Neuron (in vitro differentiated cells): ENCODE measurements around the gene KRTCAP3.
A peak's percentile ranks its signal among the peaks of the same experiment; 100 is the strongest.
"Not testable (repeated sequence)": the region's sequence is repeated elsewhere in the genome, so short reads cannot be mapped to it uniquely, and the experiment has no call there.

Experiments
- H2AFZ ChIP-seq: one replicate; pipeline ENCODE4 v1.6.1; 2013; ENCODE audit warnings: low read depth, mild to moderate bottlenecking, inconsistent platforms, low read length, moderate library complexity
- H3K27me3 ChIP-seq: one replicate; pipeline ENCODE4 v1.6.1; 2013; ENCODE audit warnings: low read length; ENCODE audit not compliant: insufficient read depth
- H3K36me3 ChIP-seq: one replicate; pipeline ENCODE4 v1.6.1; 2013; ENCODE audit warnings: low read length; ENCODE audit not compliant: insufficient read depth
- H3K4me1 ChIP-seq: one replicate; pipeline ENCODE4 v1.6.1; 2013; ENCODE audit warnings: low read length; ENCODE audit not compliant: insufficient read depth
- H3K4me3 ChIP-seq: 2 replicates; pipeline ENCODE4 v1.5.1; 2013; ENCODE audit warnings: mild to moderate bottlenecking, low read length, moderate library complexity
- H3K9me3 ChIP-seq: one replicate; pipeline ENCODE4 v1.6.1; 2013; ENCODE audit warnings: low read length

KRTCAP3 gene

GRCh38 chr2:27422958-27423357, 19.2 kb upstream of the KRTCAP3 start:
- Histone ChIP-seq H2AFZ (no peak overlapping the region), H3K27me3 (no peaks in the 10 kb centered on the region), H3K4me1 (peaks cover 8% of the 10 kb centered on the region), H3K36me3 (no peaks in the 10 kb centered on the region), H3K4me3 (no peak overlapping the region), H3K9me3 (no peaks in the 10 kb centered on the region)

- H3K9me3 ChIP-seq, H3K36me3 ChIP-seq, H3K4me3 ChIP-seq, H3K27me3 ChIP-seq, H2AFZ ChIP-seq: not testable (repeated sequence)
- H3K4me1 ChIP-seq: peaks cover 16% of the 10 kb centered on the region
Measured at GRCh38 chr2:27425039-27425438, 17.1 kb upstream of the KRTCAP3 start.

- no peaks in the 10 kb centered on the region for H3K27me3 ChIP-seq
- peak overlapping the region; percentile 57 for H3K4me3 ChIP-seq
- H3K4me1 ChIP-seq: peaks cover 21% of the 10 kb centered on the region
- H3K9me3 ChIP-seq: no peaks in the 10 kb centered on the region
- peaks cover 5% of the 10 kb centered on the region for H3K36me3 ChIP-seq
- peak overlapping the region; percentile 78 for H2AFZ ChIP-seq
Measured at GRCh38 chr2:27427863-27428212, 14.3 kb upstream of the KRTCAP3 start.

DNA sequence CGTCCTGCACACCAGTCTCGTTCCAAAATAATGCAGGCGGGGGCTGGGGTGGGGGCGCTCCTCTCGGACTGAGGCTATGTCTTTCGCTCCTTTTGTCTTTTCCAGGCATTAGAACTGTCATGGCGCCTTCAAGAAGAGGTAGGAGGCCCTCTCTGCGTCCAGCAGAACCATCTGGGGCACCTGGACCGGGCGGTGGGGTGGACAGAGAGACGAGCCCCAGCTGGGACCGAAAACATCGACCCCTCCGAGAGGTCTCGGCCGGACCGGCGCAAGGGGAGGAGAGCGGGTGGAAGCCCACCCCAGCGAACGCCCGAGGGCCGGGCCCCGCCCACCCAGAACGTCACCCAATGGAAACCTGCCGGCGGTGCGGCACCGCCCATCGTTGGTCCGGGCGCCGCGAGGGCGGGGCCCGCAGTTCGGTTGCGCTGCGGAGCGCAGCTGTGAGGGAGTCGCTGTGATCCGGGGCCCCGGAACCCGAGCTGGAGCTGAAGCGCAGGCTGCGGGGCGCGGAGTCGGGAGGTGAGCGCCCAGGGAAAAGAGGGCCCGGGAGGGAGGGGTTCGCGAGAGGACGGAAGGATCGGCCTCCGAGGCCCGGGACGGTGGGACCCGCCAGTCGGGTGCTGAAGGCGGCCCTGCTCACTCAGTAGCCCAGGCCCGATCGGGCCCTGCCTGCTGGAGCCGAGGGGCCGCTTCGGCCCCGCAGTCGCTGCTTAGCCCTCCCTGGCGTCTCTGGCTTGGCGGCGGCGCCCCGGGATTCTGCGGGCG, 13.8 kb upstream of the KRTCAP3 start, which contains the start of gene NRBP1:
NRBP1 (plus strand) TSS at position 419 of the 765 bp plus-strand sequence. CDS start 4,643 bp downstream, outside the sequence.
- Histone ChIP-seq H3K9me3 (no peaks in the 10 kb centered on the region), H3K4me1 (peaks cover 21% of the 10 kb centered on the region), H3K36me3 (peaks cover 9% of the 10 kb centered on the region), H2AFZ (peak within 1 kb of the TSS; percentile 78), H3K4me3 (peak within 1 kb of the TSS; percentile 57), H3K27me3 (no peaks in the 10 kb centered on the region)

GRCh38 chr2:27428978-27429541, 13.1 kb upstream of the KRTCAP3 start:
- Histone ChIP-seq H3K9me3 (no peaks in the 10 kb centered on the region), H3K4me1 (peaks cover 21% of the 10 kb centered on the region), H3K4me3 (peak overlapping the region; percentile 57), H3K36me3 (peaks cover 16% of the 10 kb centered on the region), H3K27me3 (no peaks in the 10 kb centered on the region), H2AFZ (no peak overlapping the region)

GRCh38 chr2:27431395-27431794, 10.8 kb upstream of the KRTCAP3 start:
- Histone ChIP-seq H3K4me3 (no peak overlapping the region), H2AFZ (no peak overlapping the region), H3K36me3 (peaks cover 39% of the 10 kb centered on the region), H3K27me3 (no peaks in the 10 kb centered on the region), H3K9me3 (no peaks in the 10 kb centered on the region), H3K4me1 (peaks cover 21% of the 10 kb centered on the region)

- Histone ChIP-seq H3K36me3 (peaks cover 75% of the 10 kb centered on the region), H2AFZ (no peak overlapping the region)
Measured at GRCh38 chr2:27435628-27436027, 6.6 kb upstream of the KRTCAP3 start.

GRCh38 chr2:27441226-27441926, 805 bp upstream of the KRTCAP3 start:
- no peaks in the 10 kb centered on the region for H3K9me3 ChIP-seq
- H3K4me1 ChIP-seq: no peaks in the 10 kb centered on the region
- H3K36me3 ChIP-seq: peaks cover 66% of the 10 kb centered on the region
- no peaks in the 10 kb centered on the region for H3K27me3 ChIP-seq
- no peak overlapping the region for H2AFZ ChIP-seq
- H3K4me3 ChIP-seq: no peak overlapping the region

More at GRCh38 chr2:27435628-27436027, 6.6 kb upstream of the KRTCAP3 start:
- Histone ChIP-seq H3K4me3 (no peak overlapping the region), H3K4me1 (peaks cover under 1% of the 10 kb centered on the region), H3K9me3 (no peaks in the 10 kb centered on the region), H3K27me3 (no peaks in the 10 kb centered on the region)

DNA sequence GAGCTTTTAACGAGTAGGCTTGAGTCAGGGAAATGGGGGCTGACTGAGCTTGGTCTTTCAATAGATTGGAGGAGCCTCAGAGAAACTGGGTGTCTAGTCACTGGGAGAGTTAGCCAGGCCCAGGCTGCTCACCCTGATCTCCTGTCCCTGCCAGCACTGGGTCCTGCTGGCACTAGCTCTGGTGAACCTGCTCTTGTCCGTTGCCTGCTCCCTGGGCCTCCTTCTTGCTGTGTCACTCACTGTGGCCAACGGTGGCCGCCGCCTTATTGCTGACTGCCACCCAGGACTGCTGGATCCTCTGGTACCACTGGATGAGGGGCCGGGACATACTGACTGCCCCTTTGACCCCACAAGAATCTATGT, 720 bp downstream of the KRTCAP3 start:
- Histone ChIP-seq H2AFZ (no peak overlapping the region), H3K4me1 (no peaks in the 10 kb centered on the region), H3K27me3 (no peaks in the 10 kb centered on the region), H3K9me3 (no peaks in the 10 kb centered on the region), H3K4me3 (no peak overlapping the region), H3K36me3 (peaks cover 62% of the 10 kb centered on the region)

- peaks cover 57% of the 10 kb centered on the region for H3K36me3 ChIP-seq
Measured at GRCh38 chr2:27445155-27445554, 3.0 kb downstream of the KRTCAP3 start.

DNA sequence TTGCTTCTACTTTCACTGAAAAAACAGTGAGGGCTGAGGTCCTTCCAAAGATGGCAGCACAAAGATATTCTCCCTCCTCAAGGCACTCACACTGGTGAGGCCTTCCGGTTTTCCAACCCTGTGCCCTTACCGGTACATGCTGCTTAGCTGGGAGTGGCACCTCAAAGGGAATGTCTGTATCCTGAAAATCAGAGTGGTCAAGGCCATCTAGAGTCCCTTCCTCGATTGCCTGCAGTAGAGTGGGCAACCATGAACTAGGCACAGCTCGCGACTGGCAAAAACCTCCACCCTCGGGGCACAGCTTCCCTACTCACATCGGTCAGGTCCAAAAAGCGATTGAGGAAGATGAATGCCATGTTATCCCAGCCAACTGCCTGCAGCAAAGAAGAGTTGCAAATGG, 3.4 kb downstream of the KRTCAP3 start:
- H3K27me3 ChIP-seq: no peaks in the 10 kb centered on the region
- no peak overlapping the region for H3K4me3 ChIP-seq
- no peaks in the 10 kb centered on the region for H3K9me3 ChIP-seq
- no peak overlapping the region for H2AFZ ChIP-seq
- peaks cover 54% of the 10 kb centered on the region for H3K36me3 ChIP-seq
- H3K4me1 ChIP-seq: no peaks in the 10 kb centered on the region

More at GRCh38 chr2:27445155-27445554, 3.0 kb downstream of the KRTCAP3 start:
- Histone ChIP-seq H2AFZ (no peak overlapping the region), H3K4me1 (no peaks in the 10 kb centered on the region), H3K4me3 (no peak overlapping the region), H3K9me3 (no peaks in the 10 kb centered on the region), H3K27me3 (no peaks in the 10 kb centered on the region)

GRCh38 chr2:27446057-27446456, 3.9 kb downstream of the KRTCAP3 start:
- Histone ChIP-seq H3K36me3 (peaks cover 50% of the 10 kb centered on the region), H3K4me3 (no peak overlapping the region), H3K4me1 (no peaks in the 10 kb centered on the region), H3K27me3 (no peaks in the 10 kb centered on the region), H3K9me3 (no peaks in the 10 kb centered on the region), H2AFZ (no peak overlapping the region)

- Histone ChIP-seq H3K4me1 (no peaks in the 10 kb centered on the region), H3K4me3 (no peak overlapping the region), H3K27me3 (no peaks in the 10 kb centered on the region), H3K9me3 (no peaks in the 10 kb centered on the region), H2AFZ (no peak overlapping the region), H3K36me3 (peaks cover 53% of the 10 kb centered on the region)
Measured at GRCh38 chr2:27448381-27448780, 6.2 kb downstream of the KRTCAP3 start.
